ENCODE data around the gene C1orf174. TPM values are rescaled to one million over a fixed set of nuclear protein-coding genes. Genes with fewer than 3 reads are reported as not detected.

C1orf174 gene
- total RNA-seq, 4 donors from 2014 or later = 12.7 to 22.6 (median 17.7) TPM

DNA sequence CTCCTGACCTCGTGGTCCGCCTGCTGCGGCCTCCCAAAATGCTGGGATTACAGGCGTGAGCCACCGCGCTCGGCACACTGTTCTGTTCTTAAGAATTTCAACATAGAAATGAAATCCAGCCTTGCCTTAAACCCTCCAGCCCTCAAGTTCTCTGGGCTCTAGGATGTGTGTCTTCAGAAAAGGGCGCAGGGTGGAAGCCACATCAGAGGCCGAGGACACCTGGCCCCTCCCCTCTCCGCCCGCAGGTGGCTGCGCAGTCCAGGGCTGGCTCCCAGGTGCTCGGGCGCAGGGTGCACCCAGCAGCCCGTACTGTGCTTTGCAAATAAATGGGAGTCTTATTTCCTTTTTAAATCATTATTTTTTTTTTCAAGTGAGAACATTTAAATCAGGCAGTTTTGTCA, 2.0 kb upstream of the C1orf174 start:
- no peak overlapping the region for H3K4me3 ChIP-seq (ENCODE audit: low read depth, poor library complexity, severe bottlenecking)
- DNase-seq (ENCODE audit: low spot score in 2 of 2) = no peak
- TF ChIP-seq, protein P1, sequence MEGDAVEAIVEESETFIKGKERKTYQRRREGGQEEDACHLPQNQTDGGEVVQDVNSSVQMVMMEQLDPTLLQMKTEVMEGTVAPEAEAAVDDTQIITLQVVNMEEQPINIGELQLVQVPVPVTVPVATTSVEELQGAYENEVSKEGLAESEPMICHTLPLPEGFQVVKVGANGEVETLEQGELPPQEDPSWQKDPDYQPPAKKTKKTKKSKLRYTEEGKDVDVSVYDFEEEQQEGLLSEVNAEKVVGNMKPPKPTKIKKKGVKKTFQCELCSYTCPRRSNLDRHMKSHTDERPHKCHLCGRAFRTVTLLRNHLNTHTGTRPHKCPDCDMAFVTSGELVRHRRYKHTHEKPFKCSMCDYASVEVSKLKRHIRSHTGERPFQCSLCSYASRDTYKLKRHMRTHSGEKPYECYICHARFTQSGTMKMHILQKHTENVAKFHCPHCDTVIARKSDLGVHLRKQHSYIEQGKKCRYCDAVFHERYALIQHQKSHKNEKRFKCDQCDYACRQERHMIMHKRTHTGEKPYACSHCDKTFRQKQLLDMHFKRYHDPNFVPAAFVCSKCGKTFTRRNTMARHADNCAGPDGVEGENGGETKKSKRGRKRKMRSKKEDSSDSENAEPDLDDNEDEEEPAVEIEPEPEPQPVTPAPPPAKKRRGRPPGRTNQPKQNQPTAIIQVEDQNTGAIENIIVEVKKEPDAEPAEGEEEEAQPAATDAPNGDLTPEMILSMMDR (IDR thresholded peaks at IDR 0.05) = no peak
- intact Hi-C loops (cut with DNase I; ENCODE audit: low total_unique reads) = no loop called here
- 93 to 94% methylated on average over 15 of the region's 15 CpGs for WGBS, 2 donors

DNA sequence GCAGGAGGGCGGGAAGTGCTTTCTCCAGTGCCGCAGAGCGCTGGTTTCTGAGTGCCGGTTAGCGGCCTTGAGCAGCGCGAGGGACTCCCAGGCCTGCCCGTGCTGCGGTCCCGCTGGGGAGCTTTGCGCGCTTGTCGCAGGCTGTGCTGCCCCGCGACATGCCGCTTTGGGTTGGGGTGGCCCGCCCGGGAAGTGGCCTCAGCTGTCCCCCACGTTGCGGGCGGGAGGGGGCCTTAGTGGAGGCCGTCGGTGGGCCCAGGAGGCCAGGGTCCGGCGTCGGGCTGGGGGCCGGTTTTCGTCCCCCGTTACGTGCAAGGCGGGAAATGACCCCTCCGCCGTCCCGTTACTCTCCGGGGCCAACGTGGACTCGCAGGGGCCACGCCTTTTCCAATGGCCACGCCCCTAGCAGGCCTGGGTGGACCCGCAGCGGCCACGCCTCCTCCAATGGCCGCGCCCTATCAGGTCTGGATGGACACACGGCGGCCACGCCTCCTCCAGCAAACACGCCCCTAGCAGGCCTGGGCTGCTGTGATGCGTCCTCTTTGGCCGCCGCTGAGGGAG, 977 bp upstream of the C1orf174 start:
- WGBS, 2 donors = 0 to 1% methylated on average over 19 to 27 of the region's 51 CpGs
- H3K4me3 ChIP-seq (ENCODE audit: low read depth, poor library complexity, severe bottlenecking) = peak overlapping the region; percentile 67
- TF ChIP-seq, protein P1 (IDR thresholded peaks at IDR 0.05) = no peak
- no peak for TF ChIP-seq POLR2A (IDR thresholded peaks at IDR 0.05)
- DNase-seq (ENCODE audit: low spot score in 2 of 2) = peak; percentile 97 to 99
- intact Hi-C loops (cut with DNase I; ENCODE audit: low total_unique reads) = no loop called here

DNA sequence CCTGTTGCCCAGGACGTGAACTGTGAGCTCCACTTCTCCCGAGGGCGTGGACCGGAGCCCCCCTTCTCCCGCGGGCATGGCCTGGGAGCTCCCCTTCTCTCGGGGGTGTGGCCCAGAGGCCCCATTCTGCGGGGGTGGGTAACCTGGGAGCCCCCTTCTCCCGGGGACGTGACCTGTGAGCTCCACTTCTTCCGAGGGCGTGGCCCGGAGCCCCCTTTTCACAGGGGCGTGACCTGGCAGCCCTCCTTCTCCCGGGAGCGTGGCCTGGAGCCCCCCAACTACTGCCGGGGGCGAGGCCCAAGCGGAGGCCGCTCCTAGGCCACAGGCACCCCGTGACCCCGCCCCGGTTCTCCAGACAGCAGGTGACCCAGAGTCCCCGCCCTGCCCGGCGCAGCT, 320 bp downstream of the C1orf174 start:
- DNase-seq (ENCODE audit: low spot score in 2 of 2) = peak; percentile 23 to 90
- TF ChIP-seq, protein P1 (IDR thresholded peaks at IDR 0.05) = no peak
- no peak for TF ChIP-seq POLR2A (IDR thresholded peaks at IDR 0.05)
- intact Hi-C loops (cut with DNase I; ENCODE audit: low total_unique reads) = no loop called here
- peak overlapping the region; percentile 61 for H3K4me3 ChIP-seq (ENCODE audit: low read depth, poor library complexity, severe bottlenecking)
- WGBS, 2 donors = 0 to 1% methylated on average over 13 to 23 of the region's 26 CpGs

DNA sequence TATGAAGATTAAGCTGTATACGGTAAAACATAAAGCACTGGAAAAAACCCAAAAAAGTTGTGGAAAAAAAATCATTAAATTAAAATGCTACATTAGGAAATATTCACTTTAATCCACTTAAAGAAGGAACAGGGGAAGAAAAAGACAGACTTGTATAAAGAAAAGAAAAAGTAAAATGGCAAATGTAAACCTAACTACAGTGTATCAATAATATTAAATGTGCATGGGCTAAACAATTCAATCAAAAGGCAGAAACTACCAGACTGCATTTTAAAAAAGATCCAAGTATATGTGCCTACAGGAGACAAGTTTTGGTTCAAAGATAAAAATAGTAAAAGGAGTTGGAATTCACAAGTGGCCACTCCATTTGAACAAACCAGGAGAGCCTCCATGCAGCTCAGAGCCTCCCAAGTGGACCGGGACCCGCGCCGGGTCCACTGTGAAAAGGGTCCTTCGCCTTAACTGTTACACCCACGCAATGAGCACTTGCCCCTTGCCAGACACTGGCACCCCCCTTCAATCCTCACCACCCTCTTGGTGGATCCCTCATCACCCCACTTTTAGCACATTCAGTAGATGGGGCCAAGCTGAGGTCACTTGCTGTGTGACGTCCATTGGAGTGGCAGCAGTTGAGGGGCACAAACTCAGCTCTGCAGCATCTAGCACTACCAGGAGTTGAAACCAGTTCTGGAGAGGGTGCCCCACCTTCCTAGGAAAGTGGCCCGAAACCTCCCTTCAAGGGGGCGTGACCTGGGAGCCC, 898 bp downstream of the C1orf174 start:
- TF ChIP-seq, protein P1 (IDR thresholded peaks at IDR 0.05) = no peak
- no peak for TF ChIP-seq POLR2A (IDR thresholded peaks at IDR 0.05)
- DNase-seq (ENCODE audit: low spot score in 2 of 2) = no peak
- intact Hi-C loops (cut with DNase I; ENCODE audit: low total_unique reads) = no loop called here
- 47 to 50% methylated on average over 10 of the region's 10 CpGs for WGBS, 2 donors
- H3K4me3 ChIP-seq (ENCODE audit: low read depth, poor library complexity, severe bottlenecking) = peak overlapping the region; percentile 61

DNA sequence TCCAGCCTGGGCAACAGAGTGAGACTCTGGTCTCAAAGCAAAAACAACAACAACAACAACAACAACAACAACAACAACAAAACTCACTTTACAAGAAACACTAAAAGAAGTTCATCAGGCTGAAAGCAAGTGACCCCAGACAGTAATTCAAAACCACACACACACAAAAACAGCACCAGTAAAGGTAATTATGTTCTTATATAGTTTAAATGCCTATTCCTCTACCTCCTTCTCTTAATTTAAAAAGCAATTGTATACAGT, 1.7 kb downstream of the C1orf174 start:
- no peak for TF ChIP-seq POLR2A (IDR thresholded peaks at IDR 0.05)
- TF ChIP-seq, protein P1 (IDR thresholded peaks at IDR 0.05) = no peak
- intact Hi-C loops (cut with DNase I; ENCODE audit: low total_unique reads) = no loop called here
- no peak for DNase-seq (ENCODE audit: low spot score in 2 of 2)
- H3K4me3 ChIP-seq (ENCODE audit: low read depth, poor library complexity, severe bottlenecking) = no peak overlapping the region
